Fibroblast of skin of abdomen (primary cell): Measurements from ENCODE around the gene DACT1.

Experiments
- DNase-seq: peaks from one replicate; pipeline ENCODE4 v3.0.0-alpha.2; 2013

DACT1 gene

DNA sequence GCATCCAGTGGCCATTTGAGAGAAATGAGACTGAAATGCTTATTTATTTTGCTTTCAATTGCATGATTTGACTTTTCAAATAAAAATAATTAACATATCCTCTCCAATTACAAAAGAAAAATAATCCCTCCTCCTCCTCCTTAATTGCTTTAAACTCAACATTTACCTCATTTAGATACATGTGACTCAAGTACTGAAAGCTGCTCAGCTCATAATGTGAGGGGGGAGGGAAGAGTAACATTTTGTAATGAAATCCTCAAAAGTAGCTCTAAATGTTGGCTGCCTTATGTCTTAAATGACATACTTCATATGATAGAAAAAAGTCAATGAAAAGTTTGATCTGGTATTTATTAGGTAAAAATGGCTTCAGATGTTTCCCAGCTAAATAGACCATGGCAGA is 29.0 kb downstream of the DACT1 start:
- DNase-seq: no peak

DNA sequence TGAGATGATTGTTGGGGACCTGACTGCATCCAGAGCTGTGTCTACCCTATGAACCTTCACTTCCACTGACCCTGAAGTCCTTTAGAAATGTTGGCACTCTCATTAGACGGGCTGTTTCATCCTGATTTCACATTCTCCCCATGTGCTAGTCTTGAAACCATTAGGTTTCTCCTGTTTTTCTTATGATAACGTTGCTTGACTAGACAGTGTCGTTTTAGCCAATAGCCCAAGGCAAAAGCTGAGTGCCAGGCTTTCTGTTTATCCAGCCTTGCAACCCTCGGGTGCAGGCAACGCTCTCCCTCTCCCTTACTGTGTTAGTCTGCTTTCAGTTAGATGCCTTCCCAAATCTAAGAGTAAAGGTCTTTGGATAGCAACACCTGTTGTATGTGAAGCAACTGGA is 30.1 kb downstream of the DACT1 start:
- no peak for DNase-seq

DNA sequence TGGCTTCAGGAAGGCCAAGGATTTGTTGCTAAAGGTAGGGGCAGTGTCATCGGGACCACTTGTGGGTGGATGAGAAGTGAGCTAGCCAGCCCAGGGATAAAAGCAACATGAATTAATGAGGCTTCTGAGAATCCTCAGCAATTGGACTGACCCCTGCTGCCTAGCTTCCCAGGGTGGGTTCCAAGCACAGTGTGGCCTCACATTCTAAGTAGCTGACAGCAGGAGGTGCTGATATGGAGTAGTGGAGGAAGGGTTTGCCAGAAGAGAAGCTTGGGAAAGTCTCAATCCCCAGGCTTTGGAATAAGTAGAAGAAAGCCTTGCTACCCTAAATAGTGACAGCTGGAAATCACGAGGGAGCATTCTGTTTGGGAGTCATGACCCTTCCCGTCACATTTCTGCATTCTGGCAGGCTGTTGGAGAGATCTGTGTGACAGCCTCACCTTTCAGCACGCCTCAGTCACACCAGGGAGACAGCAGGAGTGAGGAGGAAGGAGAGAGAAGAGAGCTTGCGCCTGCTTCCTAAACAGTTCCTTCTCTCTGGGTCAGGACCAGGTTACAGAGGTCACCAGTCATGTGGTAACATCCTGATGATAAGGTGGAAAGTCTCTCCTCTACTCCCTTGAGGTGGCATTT is 31.2 kb downstream of the DACT1 start:
- DNase-seq: no peak

DNA sequence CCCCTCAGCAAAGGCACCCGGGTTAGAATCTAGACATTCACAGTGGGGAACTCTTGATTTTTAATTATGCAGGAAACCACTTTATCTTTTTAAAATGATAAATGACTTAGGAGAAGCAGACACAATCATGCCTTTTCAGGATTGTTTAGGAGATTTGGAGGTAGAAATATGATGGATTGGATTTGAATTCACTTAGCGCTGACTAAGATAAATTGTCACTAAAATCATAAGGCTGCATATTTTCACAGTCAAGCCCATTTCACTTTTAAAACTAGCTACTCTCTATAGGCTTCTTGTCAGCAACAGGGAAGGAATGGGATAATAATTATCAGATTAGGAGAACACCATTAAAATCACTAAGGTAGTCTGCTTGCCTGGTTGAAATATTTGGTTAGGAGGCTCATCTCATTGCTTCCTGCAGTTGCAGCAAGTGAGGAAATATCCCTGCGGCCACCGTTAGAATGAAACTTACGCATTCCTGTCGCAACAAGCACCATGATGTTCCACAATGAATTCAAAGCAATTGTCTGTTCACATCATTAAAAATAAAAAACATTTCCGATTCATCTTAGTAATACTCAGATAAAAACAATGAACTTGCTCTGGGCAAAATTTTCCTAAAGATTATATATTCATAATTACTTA is 31.9 kb downstream of the DACT1 start:
- no peak for DNase-seq

DNA sequence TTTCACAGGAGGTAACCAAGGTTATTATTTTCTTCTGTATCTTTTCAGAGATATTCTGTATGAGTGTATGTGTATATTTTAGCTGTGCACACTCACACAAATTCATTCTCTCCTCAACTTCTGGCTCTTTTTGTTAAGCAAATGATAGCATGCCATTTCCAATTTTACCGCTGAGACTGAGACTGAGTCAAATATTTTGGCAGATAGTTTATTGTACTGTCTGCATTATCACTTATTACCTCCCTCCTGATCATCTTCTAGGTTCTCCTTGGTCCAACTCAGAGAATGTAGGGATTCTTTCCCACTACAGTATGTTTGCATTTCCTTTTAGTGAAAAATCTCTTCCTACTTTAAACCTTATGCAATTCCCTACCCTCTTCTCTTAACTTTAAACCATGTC is 33.3 kb downstream of the DACT1 start:
- DNase-seq: no peak

DNA sequence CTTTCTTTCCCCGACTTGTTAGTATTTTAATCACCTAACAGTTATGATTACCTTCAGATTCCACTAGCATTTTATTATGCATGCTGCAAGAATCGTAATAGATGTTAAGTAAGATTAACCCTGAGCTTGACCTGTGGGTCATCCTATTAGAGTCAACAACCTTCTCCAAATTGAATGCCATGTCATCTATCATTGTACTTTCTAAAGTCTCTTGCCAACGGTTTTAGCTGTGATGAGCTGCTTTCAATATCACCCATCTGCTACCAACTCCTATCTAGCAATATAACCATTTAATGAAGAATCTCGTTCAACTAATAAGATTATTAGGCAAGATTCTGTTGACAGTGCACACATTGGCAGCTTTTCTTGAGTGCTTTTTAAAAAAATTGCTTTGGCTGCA is 33.7 kb downstream of the DACT1 start:
- DNase-seq: no peak

DNA sequence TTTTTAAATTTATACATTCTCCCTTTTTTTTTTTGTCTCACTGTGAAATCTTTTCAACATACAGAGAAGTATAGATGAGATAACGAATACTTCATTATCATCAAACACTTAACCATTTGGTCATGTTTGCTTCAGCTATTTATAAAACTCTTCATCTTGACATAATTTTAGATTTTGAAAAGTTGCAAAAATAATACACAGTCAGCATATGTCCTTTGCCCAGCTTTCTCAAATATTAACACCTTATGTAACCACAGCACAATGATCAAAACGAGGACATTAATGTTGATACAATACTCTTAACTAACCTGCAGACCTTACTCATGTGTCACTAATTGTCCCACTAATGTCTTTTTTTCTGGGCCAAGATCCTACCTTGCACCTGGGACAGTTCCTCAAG is 36.0 kb downstream of the DACT1 start:
- no peak for DNase-seq

DNA sequence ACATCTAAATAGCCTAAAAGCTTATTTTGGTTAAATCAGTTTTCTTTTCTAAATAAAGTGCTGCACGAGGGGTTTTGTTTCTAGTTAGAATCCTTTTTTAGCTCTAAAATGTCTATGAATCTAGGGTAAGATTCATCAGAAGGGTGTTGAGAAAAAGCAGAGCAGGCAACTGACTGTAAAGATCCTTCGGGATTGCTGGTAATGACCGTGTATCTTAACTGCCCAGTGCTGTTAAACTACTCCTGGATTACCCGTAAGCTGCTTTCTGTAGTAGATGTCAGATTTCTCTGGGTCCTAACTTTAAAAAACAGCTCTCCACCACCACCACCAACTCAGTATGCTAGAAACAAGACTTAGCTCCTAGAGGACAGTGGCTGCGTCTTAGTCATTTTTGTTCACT is 39.2 kb downstream of the DACT1 start:
- no peak for DNase-seq

DNA sequence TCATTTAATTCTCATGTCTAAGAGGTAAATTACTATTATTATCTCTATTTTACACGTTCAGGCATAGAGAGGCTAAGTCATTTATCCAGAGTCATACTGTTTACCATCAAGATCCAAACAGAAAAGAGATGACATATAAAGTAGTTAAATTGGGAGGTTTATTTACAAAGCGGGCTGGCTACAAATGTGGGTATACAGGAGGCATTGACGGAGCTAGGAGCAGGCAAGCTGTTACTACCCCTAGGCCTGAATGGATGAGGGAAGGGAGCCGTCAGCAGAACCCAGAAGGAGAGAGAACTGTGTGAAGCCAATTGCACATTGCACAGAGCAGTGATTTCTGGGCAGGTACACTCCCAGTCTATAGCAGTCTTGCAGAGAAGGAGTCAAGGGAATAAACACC is 39.8 kb downstream of the DACT1 start:
- no peak for DNase-seq

DNA sequence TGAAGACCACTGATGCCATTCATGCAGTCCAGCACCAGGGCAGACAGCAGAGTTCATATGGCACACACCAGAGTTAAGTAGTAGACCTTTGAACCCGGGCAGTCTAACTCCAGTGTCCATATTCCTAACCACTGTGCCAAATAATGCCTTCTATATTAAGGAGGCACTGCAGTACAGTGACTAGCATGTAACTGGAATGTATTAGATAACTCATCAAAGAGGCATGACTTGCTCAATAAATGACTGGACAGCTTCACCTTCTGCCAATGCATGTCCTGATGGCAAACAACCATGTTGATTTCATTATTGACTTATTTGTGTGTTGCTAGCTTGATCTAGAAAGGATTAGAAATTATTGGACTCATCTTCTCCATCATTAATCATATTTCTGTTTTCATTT is 40.2 kb downstream of the DACT1 start:
- DNase-seq: no peak

DNA sequence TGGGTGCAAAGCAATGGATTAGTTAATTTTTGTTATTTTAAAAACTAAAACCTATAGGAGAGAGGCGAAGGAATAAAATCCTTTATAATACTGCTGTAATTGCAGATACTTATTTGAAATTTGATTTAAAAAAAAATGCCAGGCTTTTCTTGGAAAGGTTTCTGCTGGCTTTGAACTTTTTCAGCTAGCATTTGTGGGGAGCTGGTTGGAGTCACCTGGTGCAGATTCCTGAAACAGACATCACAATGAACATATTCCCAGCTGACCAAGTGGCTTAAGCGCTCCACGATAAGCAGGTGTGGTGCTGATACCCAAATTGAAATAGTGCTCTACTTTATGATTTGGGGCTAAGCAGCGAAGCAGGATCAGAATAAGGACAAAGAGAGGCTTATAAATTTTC is 42.9 kb downstream of the DACT1 start:
- no peak for DNase-seq

DNA sequence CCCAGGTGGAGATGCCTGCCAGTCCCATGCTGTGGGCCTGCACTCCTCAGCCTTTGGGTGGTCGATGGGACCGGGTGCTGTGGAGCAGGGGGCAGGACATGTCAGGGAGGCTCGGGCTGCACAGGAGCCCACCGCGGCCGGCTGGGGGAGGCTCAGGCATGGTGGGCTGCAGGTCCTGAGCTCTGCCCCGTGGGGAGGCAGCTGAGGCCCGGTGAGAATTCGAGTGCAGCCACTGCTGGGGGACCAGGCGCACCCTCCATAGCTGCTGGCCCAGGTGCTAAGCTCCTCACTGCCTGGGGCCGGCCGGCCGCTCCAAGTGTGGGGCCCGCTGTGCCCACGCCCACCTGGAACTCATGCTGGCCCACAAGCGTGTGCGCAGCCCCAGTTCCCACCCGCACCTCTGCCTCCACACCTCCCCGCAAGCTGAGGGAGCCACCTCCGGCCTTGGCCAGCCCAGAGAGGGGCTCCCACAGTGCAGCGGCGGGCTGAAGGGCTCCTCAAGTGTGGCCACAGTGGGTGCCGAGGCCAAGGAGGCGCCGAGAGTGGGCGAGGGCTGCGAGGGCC is 49.6 kb downstream of the DACT1 start:
- no peak for DNase-seq

DNA sequence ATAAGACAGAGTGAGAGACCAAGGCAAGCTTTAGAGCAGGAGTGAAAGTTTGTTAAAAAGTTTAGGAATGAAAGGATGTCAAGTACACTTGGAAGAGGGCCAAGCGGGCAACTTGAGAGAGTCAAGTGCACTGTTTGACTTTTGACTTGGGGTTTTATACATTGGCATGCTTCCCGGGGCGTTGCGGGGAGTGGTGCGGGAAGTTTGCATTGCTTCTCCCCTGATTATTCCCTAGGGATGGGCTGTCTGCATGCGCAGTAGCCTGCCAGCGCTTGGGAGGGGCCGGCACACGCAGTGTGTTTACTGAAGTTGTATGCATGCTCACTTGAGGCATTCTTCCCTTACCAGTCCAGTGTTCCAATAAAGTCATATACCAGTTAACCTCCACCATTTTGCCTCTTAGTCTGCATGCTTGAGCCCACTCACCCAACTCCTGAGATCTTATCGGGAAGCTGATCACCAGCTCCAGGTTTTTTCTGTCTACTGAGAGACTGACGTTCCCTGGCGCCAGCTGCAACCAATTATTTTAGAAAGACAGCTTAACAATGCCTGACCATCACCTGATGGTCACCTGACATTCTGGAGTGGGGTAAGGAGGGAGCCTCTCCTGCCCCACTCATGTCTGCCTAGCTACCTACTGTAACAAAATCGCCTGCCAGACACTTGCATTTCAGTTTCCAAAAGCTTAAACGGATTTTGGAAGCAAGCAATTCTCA is 53.2 kb downstream of the DACT1 start:
- no peak for DNase-seq

DNA sequence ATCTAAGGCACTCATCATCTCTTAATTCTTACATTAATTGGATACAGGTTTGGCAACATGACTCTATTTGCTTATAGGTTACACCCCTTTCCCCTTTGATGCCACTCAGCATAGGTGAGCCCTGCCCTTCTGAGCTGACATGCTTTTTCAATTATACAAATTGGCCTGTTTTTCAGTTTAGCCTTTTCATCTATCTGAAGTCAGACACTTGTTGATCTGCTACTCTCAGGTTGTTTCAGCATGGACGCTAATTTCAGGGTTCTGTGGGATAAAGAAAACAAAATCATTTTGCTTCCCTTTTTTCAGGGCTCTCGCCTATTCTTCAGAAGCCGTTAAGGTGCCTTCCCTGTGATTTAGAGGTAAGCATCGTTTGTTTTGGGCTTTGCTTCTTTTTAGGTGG is 55.3 kb downstream of the DACT1 start:
- DNase-seq: no peak

DNA sequence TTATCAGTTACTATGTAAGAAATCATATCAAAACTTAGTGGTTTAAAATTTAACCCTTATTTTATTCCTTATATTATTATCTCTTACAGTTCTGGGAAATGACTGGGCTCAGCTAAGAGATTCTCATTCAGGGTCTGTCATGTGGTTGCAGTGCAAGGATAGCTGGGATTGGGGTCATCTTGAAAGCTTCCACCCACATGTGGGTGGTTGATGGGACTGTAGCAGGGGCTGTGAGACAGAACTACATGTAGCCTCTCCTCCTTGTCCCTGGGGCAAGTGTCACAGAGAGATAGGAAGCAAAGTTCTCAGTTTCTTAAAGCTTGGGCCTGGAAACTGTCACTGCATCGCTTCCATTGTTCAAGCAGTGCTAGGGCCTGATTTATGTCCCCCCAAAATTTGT is 57.8 kb downstream of the DACT1 start:
- no peak for DNase-seq

DNA sequence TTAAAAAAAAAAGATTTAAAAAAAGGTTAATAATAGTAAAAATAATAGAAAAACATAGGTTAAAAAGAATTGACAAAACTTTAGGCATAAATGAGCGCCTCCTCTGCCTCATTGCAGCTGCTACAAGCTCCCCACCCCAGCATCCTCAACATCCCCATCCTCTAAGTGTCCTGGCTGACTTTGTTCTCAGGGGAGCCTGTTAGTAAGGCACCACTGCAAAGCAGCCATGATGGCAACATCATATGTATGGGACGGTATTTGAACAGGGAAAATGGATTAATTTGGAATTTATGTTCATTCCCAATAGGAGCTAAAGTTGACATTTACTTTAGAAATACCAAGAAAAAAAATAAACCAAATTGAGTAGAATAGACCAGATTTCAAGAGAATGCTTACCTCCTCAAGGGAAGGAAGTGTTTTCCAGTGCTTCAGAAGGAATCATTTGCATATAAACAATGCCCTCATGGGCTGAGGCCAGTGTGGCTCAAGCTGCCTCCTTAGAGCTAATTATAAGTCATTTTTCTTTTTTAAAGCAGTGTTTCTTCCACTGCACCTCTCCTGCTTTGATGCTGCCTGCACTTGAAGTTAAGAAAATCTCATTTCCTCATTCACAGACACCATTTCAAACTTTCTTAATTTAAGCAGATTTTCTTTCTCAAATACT is 59.6 kb downstream of the DACT1 start:
- no peak for DNase-seq
